Central memory CD4-positive, alpha-beta T cell (primary cell): ENCODE results near the gene LAMC3.
"Not testable (repeated sequence)": the region's sequence is repeated elsewhere in the genome, so short reads cannot be mapped to it uniquely, and the experiment has no call there.

ENCODE experiments used
- DNase-seq: peaks from one replicate; pipeline ENCODE4 v3.0.0; 2022

Gene LAMC3

DNA sequence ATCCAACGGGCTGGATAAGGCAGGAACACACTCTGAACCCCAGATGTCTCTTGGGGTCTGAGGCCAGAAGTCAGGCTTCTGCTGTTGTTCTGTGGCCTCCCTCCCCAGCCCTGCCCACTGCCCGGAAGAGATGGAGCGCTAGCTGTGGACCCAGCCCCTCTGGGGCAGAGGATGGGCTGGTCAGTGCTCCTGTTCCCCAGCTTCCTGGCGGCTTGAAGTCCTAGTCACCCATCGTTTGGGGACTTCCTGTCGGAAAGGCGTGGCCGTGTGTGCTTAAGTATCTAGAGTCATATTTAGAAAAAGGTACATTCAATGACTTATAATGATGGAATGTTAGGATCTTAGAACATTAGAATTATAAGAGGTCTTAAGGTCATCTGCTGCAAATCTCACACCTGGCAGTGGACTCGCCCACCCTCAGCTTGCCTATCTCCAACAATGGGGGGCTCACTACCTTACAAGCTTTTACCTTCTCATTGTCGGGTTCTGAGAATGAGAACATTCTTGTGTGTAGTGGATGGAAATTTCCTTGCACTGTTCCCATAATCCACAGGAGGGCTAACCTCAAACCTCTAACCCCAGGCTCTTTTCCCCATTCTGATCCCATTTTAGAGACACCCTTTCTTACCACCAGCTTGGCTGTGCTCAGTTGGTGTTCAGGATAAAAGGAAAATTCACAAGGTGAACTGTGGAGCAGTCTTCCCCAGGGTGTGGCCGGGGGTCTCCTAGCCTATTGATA is 74.0 kb downstream of the LAMC3 start:
- DNase-seq, result no peak

DNA sequence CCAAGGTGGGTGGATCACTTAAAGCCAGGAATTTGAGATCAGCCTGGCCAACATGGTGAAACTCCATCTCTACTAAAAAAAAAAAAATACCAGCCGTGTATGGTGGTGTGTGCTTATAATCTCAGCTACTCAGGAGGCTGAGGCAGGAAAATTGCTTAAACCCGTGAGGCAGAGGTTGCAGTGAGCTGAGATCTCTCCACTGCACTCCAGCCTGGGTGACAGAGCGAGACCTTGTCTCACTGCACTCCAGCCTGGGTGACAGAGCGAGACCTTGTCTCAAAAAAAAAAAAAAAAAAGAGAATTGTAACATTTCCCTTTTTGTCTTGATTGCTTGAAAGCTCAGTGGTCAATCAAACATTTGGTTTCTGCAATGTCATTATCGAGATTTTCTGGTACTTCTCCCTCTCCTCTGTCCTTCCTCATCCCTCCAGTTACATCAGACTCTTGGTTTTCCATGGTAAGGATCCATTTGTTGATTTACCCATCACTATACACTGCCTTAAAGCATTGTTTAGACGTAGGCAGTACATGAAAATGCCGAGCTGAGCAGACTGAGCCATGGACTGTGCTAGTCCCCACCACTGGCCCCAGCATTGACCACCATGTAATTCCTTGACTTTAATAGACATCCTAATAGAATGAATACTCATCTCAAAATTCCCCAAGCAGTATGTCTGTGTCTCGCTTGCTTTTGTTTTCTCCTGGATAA is 75.8 kb downstream of the LAMC3 start:
- no peak for DNase-seq

DNA sequence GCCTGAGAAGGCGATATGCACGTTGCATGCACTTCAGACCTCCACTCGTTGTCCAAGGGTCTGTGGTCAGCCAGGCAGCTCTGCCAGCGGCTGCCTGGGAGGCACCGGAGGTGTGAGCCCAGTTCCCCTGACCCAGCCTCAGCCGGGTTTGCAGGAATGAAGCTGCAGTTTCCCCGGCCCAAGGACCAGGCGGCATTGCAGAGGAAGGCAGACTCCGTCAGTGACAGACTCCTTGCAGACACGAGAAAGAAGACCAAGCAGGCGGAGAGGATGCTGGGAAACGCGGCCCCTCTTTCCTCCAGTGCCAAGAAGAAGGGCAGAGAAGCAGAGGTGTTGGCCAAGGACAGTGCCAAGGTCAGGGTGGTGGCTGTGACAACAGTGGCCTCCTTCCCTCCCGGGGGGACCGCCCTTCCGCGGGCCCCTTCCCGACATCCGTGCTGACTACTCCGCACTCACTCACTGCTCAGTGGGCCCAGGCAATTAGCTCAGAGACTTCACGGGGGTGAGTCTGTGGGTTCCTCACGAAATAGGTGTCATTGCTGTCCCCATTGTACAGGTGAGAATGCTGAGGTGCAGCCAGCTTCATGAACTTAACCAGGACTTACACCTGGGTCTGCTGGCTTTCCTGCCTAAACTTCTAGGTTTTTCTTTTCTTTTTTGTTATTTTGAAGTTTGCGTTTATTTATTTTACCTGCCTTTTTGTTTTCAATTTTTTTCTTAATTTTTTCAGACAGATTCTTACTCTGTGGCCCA is 76.6 kb downstream of the LAMC3 start:
- no peak for DNase-seq

DNA sequence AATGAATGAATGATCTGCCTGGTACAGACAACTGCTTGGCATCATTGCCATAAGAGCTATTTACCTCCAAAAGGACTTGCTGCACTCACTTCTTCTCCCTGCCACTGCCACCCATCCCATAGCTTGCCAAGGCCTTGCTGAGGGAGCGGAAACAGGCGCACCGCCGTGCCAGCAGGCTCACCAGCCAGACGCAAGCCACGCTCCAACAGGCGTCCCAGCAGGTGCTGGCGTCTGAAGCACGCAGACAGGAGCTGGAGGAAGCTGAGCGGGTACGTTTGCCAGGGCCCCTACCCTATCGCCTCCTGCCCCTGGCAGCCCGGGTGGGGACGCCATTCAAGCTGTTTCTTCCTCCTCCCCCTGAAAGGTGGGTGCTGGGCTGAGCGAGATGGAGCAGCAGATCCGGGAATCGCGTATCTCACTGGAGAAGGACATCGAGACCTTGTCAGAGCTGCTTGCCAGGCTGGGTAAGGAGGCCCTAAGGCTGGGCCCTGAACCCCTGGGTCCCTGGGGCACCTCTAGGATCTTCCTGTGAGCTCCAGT is 78.5 kb downstream of the LAMC3 start:
- DNase-seq, result no peak

DNA sequence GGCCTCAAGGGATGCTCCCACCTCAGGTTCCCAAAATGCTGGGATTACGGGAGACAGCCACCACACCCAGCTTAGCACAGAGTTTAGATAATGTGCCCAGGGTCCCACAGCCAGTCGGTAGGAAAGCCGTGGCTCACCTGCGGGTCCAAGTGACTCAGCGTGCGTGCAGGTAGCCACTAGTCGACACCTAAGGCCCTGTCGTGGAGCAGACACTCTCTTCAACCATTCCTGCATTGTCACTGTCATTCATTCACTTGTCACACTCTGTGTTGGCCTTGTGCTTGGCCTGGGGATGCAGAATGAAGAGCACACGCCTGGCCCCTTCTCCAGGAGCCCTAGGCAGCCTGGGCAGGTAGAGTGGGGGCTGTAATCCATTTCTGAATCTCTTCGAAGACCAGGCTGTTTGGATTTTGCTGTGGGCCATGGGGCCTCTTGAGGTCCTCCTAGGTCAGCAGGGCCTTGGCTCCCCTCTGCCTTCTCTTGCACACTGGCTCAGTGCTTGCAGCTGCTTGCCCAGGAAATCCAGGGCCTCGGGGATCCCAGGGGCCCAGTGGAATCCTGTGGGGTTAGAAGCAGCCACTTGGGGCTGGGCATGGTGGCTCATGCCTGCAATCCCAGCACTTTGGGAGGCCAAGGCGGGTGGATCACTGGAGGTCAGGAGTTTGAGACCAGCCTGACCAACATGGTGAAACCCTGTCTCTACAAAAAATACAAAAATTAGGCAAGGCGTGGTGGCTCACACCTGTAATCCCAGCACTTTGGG is 81.2 kb downstream of the LAMC3 start:
- no peak for DNase-seq

DNA sequence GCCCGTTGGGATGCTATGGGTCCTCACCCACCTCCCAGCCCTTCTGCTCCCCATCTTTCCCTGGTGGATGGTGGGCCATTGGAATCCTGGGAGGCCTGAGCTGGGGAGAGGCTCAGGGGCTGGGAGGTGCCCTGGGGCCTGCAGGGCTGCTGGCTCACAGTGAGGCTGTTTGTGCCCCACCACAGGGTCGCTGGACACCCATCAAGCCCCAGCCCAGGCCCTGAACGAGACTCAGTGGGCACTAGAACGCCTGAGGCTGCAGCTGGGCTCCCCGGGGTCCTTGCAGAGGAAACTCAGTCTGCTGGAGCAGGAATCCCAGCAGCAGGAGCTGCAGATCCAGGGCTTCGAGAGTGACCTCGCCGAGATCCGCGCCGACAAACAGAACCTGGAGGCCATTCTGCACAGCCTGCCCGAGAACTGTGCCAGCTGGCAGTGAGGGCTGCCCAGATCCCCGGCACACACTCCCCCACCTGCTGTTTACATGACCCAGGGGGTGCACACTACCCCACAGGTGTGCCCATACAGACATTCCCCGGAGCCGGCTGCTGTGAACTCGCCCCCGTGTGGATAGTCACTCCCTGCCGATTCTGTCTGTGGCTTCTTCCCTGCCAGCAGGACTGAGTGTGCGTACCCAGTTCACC is 82.5 kb downstream of the LAMC3 start:
- DNase-seq, result no peak

DNA sequence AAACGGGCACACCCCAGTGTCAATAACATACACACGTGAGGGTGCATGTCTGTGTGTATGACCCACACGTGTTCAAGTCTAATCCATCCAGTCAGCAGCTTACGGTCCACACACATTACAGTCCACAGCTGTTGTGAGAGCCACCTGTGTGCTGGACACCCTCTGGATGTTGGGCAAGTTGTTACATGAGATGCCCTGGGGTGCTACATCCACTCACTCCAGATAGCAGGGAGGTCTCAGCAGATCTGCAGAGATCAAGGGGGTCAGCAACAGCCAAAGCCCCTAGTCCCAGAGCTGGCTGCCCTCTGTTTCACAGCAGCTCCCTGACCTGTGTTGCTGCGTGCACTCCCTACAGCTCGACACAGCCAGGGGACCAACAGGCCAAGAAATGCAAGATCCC is 83.1 kb downstream of the LAMC3 start:
- DNase-seq, result no peak

DNA sequence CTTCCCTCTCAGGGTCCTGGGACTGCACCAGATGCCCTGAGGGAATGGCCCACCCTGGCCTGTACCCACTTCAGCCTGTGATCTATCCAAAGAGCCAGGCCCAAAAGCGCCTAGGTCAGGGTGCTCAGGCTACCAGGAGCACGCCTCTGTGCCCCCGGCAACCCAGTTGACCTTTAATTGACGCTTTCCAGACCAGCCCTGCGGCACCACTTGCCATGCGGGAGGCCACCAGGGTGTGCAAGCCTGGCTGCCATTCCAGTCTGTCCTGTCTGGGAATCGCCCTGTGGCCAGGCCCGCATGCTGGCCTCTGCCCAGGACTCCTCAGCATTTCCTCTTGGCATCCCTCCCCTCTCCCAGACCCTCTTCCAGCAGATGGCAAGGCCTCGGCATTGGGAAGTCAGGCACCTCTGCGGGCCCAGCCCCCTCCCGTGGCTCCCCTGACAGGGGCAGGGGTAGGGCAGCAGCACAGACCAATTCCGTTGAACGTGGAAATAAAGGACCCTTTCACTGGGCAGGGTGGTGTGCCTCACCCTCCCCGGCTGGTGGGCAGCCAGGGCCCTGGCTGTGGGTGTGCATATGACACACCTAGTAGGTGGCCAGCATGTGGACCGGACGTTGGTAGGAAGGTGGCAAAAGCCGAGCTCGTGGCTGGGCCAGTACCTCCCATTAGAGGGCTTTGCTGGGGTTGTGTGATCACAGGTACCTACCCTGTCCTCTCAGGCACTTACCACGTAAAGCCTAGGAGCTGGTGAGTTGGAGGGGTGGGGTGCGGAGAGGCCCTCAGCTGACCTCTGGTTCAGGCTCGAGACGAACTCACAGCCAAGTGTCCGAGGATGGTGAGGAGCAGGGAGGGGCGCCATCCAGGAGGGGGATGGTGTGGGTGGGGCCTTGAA is 83.8 kb downstream of the LAMC3 start:
- DNase-seq, result no peak

DNA sequence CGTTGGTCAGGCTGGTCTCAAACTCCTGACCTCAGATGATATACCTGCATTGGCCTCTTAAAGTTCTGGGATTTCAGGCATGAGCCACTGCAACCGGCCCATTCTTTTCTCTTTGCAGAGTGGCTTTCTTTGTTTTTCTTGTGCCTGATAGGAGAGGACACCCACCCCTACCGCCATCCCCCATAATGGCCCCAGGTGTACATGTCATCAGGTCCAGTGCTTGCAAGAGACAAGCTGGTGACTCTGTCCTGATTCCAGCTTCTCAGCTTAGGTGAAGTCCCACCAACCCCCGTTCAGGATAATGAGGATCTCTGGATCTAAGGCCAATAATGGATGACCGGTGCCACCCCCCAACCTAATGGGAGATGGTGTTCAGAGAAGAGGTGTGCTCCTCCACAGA is 85.0 kb downstream of the LAMC3 start:
- DNase-seq, result no peak

DNA sequence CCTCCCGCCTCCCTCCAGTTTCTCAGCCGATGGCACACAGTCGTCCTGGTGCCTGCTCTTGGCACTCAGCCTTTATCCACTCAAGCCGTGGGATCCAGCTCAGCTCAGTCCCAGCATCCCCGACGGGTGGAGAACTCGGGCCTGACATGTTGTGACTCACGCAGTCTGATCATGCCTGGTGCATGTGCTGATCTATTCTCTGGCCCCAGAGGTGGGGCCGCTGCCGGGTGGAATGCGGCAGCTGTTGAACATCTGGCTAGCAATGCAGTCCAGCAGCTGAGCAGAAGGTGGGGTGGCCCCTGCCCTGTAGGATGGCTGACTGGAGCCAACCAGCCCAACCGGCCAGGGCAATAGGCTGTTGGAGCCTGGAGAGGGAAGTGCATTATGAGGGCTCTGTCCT is 85.6 kb downstream of the LAMC3 start:
- no peak for DNase-seq

DNA sequence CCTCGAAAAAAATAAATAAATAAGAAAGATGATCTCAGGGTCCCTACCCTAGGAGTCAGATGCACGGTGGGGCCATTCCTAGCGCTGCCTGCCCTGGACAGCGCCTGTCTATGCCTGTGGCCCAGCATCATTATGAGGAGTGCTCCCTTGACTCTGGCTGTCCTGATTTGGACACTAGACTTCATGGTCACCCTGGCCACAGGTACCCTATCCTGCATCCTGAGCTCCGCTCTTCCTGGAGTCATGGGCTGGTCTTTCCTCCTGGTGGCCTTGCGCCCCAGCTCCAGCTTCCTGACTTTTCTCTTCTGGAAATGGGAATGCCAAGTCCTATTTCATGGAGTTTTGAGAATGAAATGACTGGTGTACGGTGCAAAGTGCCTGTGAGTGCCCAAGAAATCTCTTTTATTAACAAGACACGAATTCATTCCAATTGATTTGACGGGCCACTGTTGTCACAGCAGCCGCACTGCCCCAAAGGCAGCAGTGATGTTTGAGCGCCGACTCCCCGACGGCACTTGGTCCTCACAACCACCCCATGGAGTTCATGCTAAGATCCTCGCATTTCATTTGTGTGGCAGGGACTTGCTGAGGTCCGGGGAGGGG is 86.8 kb downstream of the LAMC3 start:
- DNase-seq, result no peak

DNA sequence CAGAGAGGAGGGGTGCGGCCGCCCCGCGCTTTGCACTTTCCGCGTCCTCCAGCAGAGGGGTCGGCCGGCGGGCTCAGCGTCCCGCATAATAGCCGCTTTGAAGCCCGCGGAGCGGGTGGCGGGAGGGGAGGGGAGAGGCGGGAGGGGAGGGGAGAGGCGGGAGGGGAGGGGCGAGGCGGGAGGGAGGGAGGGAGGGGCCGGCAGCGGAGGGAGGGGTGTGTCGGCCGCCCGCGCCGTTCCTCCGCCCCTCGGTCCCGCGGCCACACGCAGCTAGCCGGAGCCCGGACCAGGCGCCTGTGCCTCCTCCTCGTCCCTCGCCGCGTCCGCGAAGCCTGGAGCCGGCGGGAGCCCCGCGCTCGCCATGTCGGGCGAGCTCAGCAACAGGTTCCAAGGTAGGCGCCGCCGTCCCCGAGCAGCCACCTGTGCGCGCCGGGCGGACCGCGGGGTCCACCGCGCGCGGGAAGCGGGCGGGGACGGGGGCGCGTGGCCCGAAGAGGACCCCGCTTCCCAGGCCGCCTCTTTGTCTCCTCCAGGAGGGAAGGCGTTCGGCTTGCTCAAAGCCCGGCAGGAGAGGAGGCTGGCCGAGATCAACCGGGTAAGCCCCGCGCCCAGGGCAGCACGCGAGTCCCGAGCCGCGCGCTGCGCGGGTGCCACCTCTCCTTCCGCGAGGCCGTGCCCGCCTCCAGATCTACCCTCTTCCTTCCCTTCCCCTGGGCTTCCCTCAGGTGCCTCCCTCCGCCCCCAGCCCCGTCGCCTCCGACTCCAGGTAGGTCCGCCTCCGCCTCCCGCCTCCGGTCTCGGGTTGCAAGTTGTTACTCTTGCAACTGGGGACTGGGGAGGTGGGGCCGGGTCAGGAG is 87.5 kb downstream of the LAMC3 start, which contains the start of gene AIF1L:
AIF1L (plus strand) TSS at position 263 of the 857 bp plus-strand sequence; CDS start at position 362, 99 bp downstream.
- DNase-seq, result no peak

DNA sequence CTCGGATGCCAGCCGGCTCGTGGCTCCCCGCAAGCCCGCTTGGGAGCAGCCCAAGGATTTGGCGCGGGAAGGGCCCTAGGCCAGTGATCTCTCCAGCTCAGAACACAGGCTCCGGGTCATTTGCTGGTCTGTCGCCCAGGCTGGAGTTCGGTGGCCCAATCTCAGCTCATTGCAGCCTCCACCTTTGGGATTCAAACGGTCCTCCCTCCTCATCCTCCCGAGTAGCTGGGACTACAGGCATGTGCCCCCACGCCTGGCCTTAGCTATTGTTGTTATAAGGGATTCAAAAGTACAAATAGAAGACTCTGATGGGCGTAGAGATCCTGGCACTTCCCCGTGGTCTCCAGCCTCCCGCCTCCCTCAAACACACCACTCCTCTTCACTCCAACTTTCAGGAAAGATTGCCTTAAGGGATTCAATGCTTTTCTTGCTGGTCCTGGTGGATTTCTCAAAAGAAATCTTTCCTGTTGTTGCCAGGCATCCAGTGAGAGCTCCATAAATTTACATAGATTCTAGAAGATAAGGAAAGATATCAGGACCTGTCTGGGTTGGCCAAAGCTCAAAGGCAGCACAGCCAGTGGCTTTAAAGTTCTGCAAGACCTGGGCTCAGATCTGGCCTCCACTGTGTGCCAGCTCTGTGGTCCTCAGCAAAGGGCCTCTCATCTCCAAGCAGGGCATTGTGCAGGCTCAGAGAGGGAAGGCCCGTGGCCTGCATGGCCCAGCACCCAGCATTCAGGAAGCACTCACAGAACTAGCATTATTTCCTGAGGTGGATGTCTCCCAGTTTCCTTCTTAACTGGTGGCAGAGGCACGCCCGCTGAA is 88.4 kb downstream of the LAMC3 start:
- DNase-seq, result no peak

DNA sequence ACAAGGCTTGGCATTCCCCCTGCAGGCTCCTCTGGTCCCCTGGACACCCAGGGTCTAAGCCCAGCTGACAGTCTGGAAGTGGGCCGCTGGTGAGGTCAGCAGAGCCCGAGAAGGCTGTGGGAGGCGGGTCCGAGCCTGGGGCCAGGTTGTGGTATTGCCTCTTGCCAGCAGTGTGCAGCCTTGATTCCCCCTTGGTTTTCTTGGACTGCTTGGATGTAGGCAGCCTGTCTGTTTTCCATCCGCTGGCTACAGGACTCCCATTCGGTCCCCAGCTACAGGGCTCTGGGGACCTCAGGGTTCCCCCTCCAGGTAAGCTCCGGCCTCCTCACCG is 88.9 kb downstream of the LAMC3 start:
- DNase-seq, result no peak

DNA sequence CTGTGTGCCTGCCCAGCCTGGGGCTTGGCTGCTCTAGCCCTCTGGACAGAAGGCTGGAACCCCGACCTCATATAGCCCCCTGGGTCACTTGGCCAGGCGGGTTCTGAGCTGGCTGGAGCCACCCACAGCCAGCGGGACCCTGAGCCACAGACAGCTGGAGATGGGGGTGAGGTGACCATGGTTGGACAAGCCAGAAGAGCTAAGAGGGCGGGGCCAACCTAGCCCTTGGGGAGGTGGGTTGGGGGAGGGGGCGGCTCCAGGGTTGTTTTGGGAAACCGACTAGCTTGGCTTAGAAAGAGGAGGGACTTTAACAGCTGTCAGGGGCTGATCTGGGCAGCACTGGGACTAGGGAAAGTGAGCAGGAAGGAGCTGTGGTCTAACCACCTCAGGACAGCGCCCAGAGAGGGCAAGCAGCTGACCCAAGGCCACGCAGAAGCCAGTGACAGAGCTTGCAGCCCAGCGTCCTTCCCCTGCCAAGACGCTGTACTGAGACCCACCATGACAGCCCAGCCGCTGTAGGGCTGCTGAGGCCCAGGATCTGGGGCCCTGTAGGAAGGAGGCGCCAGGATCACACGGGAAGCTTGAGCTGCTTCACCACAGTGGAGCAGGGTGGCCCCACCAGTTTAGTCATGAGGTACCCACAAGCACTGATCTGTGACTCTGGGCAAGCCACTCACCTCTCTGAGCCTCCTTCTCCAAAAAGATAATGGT is 89.6 kb downstream of the LAMC3 start:
- no peak for DNase-seq

DNA sequence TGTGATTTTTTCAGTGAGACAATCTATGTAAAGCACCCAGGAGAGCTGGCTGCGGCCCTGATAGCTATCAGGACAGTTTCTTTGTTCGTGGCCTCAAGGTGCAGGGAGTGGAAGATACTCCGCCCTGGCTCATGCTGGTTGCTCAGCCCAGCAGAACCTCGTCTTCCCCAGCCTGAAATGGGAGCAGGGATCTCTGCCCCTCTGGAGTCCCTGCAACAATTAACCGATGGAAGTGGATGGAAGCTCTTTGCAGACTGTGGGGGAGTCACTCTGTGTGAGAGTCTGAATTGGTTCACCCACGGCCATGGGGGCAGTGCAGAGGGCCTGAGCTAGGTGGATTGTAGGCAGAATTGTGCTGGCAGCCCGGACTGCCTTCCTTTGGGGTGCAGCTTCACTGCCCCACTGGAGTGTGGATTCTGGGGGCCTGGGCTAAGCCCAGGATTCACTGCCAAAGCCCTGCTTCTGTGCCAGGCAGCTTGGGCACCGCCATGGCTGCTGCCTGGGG is 90.2 kb downstream of the LAMC3 start:
- DNase-seq, result no peak

DNA sequence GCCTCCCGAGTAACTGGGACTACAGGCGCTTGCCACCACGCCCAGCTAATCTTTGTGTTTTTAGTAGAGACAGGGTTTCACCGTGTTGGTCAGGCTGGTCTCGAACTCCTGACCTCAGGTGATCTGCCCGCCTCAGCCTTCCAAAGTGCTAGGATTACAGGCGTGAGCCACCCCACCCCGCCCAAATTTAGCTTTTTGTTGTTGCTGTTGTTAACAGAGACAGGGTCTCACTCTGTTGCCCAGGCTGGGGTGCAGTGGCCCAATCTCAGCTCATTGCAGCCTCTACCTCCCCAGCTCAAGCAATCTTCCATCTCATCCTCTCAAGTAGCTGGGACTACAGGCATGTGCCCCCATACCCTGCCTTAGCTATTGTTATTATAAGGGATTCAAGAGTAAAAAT is 90.9 kb downstream of the LAMC3 start:
- not testable (repeated sequence) for DNase-seq

DNA sequence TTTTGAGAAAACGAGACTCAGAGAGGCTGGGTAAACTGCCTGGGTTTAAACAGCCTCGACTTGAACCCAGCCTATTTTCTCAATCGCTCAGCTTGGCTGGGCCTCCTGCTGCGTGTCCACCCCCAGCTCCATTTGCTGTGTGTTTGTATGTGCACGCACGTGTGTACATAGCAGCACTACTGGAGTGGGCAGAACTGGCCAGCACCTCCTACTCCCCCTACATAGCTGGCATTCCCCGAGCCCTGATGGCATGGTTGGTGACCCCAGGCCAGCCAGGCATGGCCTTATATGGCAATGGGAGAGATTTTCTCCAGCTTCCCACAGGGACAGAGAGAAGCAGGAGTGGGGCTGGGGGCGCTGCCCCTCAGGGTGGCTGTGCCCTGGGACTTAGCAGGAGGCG is 91.5 kb downstream of the LAMC3 start:
- no peak for DNase-seq
